DMS53 (cell line): ENCODE data around the gene PCMTD2.
A peak's percentile ranks its signal among the peaks of the same experiment; 100 is the strongest.
"Not testable (repeated sequence)": the region's sequence is repeated elsewhere in the genome, so short reads cannot be mapped to it uniquely, and the experiment has no call there.

Source experiments
- DNase-seq: peaks from one replicate; lab custom pipeline; 2025; lab: John Stamatoyannopoulos, UW

Gene PCMTD2

DNA sequence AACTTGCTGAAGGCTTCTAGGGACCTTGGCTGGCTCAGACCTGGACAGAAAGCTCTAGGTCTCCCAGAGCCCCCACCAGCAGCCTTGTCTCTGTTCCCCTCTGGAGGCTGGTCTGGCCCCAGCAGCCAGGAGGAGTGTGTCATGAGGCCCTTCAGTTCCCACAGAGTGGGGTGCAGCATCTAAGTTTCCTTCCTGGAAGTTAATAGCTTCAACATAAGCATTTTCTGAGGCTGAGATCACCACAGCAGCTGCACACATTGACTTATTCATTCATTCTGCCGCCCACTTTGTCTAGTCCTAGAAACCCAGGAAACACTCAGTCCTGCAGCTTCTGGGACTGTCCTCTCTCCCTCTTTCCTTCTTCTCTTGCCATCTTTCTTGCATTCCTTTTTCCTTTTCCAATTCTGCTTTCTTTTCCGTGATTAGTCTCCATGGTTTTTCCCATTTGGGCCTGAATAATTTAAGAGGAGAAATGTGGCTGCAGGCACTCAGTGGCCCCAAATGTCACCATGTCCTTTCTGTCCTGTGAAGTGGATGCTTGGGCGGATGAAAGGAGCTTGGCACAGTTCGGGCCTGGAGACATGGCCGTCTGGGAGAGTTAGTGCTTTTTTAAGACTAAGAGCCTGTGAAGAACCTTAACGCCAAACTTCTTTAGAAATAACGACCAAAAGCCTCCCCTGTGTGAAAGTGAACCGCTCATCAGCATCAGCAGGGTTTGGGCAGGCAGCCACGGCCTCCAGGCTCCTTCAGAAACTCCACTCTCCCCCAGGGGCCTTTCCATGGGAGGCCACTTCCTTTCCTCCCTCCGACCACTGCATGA, 31.0 kb upstream of the PCMTD2 start:
- DNase-seq, result no peak

DNA sequence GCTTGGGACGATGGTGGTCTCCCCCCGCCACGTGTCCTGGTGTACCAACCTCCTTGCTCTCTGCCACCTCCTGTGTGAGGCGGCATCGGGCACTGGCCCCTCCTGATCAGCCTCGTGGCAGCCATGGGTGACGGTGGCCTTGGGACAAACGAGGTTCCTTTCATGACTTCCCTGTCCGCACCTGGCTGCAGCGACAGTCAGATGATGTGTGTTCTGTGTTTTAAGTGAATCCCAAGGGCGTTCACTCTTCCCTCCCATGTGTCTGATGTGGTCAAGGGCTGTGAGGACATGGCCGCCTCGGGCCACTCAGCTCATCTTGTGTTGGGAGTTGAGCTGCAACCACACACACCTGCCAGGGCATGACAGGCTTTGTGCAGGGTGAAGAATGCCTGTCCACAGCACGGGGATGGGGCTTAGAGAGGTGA, 30.4 kb upstream of the PCMTD2 start:
- DNase-seq, result no peak

DNA sequence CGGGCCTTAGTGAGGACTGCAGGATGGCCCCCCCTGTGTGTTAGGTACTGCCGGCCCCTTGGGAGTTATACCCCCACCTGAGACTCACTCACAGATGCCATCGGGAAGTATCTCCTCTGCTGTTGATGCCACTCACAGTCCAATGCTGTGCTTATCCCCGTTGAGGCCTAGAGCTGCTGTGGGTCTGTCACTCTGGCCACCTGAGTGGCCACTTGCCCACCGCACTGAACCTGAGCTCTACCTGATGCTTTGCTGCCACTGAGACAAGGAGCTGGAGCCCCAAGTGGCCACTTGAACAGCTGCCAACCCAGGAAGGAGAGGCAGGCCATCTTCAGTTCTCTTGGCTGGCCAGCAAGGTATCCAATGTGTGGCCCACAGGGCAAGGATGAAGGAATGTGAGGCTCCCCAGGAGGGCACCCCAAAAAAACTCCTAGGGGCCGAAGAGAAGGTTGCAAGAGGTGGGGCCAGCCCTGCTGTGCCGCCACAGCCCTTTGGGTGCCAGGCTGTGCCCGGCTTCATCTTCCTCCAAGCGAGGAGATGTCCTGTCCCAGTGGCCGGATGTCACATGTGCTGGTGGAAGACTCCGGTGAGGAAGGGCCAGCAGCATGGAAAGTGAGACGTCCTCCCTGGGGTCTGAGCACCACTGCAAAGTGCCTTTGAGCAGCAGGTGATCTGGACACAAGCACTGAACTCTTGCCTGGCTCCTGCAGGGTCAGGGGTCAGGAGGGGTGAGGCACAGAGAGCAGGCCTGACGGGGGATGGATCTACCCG, 29.5 kb upstream of the PCMTD2 start:
- no peak for DNase-seq

DNA sequence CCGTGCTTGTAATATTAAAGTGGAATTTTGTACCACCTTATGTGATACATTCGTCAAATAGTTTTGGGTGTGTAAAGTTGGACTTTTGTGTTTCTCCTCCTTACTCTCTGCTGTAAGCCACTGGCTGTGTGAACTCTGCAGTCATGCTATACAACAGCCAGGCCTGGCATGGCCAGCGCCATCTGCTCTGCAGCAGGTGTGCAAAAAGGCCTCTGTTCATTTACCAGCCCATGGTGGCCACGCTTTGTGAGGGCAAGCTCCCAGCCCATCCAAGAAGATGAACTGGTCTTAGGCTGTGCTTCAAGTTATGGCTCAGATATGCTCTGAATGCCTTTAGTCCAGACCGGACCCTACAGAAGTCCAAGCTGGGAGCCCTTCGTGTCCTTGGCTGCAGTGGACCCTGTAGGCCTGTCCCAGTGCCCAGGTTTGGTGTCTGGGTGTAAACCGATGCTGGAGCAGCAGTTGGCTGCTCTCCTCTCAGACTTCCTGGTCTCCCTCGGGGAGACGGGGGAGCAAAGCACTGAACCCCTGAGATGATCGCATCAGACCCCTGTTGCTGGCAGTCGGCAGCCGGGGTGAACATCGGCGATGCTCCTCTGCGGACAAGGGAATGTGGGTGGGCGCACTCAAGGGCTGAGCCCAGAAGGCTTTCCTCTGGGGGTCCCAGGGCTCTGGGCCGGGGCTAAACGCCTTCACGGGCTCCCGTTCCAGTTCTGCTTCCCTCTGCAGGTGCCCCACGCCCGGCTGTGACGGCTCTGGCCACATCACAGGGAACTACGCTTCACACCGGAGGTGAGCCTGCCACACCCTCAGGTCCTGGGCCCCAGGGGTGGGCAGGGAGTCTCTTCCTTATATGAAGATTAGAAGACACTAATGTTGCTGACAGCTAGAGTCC, 28.6 kb upstream of the PCMTD2 start:
- no peak for DNase-seq

DNA sequence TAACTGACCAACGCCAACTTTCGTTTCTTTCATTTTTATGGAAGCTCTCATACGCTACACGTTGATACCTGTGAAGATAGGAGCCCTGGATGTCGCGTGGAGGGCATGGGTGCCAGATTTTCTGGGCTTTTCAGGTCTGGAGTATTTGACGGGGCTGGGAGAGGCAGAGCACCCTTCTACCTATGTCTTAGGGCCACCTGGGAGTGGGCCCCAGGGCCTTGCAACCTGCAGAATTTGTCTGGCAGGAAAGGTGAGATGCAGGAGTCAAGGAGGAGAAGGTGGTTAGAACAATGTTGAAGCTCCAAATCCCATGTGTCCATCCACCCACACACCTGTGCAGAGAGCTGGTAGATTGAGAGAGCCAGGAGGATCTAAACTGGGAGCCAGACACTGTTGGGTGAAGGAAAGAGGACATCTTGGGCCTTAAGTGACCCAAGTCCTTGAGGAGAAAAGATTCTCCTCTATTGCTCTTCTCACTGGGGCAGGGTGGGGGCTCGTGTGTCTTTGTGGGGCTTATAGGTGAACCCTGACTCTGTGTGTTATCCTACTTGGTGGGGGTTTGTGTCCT, 27.4 kb upstream of the PCMTD2 start:
- DNase-seq, result no peak

DNA sequence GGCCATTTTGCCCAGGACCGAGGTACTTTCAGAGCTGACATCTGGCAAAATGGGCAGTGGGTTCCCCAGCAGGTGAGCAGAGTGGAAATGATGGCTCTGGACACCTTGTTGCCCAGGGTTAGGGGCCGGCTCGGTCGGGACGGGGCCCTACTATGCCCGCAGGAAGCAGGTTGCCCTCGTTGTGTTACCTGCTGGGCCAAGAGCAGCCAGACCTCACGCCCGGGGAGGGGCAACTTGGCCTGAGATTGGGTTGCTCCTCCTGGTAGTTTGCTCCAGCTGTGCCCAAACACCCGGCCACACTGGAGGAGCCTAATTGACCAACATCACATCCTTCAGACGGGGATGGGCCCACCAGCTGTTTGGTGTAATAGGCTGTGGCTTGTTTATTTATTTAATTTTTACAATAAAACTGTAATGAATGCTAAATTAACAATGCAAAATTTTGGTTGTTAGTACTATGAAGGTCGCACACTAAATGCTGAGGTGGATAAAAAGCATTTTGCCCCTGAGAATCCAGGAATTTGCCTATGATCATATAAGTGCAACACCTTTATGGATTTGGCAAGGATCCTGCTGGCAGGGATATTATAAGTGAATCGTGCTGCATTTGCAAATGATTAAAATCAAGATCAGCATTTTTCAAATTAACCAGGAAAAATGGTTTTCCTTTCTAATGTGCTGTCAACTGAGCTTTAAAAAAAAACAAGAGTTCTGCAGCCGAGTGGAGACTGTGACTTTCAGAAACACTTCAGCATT, 26.6 kb upstream of the PCMTD2 start:
- no peak for DNase-seq

DNA sequence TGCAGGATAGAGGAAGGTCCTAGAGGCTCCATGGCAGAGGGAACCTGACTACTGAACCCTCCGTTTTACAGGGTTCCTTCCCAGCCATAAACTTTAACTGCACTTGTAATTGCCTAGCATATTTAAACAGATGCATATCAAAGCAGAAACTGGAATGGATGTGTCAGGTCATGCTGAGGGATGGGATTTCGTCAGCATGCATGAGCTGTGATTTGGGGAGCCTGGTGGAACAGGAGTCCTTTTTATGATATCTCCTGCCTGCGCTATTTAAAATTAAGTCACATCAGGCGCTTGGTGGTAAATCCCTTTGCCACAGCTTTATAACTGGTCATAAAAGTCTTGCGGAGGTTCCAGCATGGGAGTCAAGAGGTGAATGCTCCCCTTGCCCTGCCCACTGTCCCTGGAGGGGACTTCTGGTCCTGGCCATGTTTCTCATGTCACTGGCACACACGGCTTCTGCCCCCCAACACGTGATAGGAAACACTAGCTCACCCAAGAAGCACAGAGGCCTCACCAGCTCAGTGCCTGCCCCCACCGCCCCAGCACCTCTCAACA, 26.0 kb upstream of the PCMTD2 start:
- DNase-seq, result no peak

DNA sequence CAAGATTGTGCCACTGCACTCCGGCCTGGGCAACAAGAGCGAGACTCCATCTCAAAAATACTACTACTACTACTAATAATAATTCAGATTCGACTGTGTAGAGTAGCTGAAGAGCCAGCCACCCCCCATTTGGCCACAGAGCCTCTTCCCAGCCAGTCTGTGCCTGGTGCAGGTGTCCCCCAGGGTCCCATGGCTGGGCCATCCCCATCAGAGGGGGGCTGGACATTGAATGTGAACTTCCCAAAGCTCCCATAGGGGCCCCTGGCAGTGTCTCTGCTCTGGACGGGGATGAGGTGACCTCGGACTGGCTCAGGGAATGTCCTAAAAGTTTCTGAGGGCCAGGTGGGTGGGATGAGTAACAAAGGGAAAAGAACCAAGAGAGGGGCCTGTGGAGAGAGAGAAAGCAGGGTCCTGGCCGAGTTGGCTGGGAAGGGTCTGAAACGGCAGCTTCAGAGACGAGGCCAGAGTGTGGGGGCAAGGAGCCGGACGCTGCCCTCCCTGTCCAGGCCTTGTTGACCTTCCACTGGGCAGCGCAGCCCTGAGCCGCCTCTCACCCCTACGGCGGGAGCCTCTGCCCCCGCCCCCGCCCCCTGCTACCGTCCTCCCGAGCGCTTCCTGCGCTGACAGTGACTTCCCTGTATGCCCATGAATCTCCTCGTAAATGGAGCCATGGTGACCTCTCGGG, 24.9 kb upstream of the PCMTD2 start:
- no peak for DNase-seq

DNA sequence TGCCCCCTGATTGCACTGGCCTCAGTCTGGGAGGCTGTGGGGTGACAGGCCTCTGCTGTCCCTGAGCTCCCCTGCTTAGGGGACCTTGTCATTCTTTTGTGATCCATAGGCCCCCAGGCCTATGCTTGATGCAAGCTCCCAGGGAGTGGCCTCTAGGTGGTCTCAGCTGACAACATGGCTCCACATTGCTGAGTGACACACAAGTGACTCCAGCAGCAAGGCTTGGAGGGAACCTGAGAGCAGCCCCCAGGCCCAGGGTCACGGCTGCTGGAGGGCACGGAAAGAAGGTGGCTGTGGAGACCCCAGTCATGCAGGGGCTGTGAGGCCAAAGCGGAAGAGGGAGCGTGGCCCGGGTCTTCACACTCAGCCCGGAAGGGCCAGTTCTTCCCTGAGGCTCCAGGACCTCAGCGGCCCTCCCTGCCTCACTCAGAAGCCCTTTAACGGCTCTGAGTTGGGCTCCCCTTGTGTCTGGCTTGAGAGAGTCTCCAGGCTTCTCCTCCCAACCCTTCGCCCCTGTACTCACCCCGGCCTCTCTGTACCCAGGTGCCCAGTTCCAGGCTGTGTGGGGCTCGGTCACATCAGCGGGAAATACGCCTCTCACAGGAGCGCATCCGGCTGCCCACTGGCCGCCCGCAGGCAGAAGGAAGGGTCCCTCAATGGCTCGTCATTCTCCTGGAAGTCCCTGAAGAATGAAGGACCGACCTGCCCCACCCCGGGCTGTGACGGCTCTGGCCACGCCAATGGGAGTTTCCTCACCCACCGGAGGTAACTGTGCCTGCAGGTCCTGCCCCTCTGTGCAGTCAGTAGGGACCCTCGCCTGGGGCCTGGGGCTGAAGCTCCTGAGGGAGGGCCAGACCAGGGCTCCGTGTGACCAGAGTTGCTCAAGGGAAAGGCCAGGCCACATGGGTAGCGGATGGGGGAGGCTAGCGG, 23.7 kb upstream of the PCMTD2 start:
- no peak for DNase-seq

DNA sequence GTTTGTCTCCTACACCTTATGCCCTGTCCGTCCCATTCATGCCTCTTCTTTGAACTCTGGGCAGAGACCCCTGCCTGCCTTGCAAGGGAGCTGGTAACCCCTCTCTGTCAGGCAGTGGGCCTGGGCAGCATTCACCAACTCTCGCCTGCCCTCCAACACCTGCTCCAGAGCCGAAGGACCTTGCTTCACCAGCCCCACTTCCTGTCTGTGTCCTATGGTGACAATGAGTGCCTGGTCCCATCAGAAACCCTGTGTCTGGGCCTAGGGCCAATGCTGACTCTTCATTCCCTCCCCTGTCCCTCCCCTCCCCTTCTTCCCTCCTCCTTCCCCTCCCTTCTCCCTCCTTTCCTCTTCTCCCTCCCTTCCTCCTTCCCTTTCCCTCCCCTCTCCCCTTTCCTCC, 22.8 kb upstream of the PCMTD2 start:
- DNase-seq, result peak; percentile 82

DNA sequence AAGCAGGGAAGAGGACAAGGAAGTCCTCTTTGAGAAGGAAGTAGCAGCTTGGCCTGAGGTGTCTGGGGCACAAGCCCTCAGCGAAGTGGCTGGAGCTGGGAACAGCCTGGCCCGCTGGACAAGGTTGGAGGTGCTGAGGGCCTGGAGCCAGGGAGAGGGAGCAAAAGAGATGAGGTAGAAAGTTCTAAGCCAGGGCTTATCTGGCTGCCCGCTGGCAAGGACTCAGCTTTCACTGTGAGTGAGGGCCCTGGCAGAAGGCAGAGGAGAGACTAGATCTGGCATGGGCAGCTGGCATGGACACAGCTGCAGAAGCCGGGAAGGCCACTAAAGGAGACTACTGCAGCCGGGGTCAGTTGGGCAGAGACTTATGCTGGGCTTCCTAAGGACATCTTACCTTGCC, 21.8 kb upstream of the PCMTD2 start:
- no peak for DNase-seq

DNA sequence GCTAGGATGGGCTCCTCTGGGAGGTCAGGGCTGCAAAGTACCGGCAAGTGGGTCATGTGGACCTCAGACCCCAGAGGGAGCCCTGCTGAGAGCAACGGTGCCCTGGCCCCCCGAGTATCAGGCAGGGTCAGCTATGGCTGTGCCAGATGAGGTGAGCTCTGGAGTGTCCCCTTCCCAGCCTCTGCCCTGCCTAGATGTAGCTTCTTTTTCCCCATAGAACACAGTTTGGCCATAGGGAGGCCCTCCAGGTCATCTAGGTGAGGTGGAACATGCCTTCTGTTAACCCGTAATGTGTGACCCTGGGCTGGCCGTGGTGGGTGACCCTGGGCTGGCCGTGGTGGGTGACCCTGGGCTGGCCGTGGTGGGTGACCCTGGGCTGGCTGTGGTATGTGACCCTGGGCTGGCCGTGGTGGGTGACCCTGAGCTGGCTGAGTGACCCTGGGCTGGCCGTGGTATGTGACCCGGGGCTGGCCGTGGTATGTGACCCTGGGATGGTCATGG, 21.2 kb upstream of the PCMTD2 start:
- no peak for DNase-seq

DNA sequence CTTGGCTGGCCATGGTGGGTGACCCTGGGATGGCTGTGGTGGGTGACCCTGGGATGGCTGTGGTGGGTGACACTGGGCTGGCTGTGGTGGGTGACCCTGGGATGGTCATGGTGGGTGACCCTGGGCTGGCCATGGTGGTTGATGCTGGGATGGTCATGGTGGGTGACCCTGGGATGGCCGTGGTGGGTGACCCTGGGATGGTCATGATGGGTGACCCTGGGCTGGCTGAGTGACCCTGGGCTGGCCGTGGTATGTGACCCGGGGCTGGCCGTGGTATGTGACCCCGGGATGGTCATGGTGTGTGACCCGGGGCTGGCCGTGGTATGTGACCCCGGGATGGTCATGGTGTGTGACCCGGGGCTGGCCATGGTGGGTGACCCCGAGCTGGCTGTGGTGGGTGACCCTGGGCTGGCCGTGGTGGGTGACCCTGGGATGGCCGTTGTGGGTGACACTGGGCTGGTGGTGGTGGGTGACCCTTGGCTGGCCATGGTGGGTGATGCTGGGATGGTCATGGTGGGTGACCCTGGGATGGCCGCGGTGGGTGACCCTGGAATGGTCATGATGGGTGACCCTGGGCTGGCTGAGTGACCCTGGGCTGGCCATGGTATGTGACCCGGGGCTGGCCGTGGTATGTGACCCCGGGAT, 20.5 kb upstream of the PCMTD2 start:
- DNase-seq, result not testable (repeated sequence)

DNA sequence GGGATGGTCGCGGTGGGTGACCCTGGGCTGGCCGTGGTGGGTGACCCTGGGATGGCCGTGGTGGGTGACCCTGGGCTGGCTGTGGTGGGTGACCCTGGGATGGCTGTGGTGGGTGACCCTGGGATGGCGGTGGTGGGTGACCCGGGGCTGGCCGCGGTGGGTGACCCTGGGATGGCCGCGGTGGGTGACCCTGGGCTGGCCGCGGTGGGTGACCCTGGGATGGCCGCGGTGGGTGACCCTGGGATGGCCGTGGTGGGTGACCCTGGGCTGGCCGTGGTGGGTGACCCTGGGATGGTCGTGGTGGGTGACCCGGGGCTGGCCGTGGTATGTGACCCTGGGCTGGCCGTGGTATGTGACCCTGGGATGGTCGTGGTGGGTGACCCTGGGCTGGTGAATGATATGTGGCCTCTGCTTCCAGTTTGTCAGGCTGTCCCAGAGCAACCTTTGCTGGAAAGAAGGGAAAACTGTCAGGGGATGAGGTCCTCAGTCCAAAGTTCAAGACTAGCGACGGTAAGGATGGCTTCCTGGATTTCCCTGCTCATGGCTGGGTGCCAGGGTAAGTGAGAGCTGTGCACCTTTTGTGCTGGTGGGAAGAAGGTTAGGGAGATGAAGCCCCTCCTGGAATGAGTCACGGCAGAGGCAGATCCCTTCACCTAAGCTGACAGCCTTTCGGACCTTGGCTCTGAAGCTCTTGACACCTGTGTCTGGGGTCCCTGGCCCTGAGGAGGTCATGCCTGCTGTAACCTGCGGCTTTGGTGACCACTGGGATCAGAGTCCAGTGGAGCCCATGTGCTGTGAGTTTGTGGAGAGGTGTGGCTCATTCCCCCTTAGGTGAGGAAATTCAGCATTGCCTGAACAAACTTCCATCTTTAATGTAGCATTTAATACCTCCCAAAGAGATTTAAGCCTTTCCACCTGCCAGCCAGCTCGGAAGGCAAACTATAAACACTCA, 19.1 kb upstream of the PCMTD2 start:
- no peak for DNase-seq

DNA sequence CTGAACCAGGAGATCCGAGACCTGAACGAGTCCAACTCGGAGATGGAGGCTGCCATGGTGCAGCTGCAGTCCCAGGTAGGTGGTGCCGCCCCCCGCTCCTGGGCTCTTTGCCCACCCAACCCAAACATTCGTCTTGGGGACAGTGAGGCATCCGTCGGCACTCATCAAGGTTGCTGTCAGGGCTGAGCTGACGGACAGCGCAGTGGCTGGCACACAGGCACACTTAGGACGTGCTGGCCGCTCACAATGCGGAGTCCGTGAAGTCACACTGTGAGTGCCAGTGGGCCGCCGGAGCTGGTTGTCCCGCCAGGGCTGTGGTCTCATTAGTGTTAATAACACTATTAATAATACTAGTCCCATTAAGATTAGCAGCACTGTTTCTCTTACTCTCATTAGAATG, 18.2 kb upstream of the PCMTD2 start:
- no peak for DNase-seq

DNA sequence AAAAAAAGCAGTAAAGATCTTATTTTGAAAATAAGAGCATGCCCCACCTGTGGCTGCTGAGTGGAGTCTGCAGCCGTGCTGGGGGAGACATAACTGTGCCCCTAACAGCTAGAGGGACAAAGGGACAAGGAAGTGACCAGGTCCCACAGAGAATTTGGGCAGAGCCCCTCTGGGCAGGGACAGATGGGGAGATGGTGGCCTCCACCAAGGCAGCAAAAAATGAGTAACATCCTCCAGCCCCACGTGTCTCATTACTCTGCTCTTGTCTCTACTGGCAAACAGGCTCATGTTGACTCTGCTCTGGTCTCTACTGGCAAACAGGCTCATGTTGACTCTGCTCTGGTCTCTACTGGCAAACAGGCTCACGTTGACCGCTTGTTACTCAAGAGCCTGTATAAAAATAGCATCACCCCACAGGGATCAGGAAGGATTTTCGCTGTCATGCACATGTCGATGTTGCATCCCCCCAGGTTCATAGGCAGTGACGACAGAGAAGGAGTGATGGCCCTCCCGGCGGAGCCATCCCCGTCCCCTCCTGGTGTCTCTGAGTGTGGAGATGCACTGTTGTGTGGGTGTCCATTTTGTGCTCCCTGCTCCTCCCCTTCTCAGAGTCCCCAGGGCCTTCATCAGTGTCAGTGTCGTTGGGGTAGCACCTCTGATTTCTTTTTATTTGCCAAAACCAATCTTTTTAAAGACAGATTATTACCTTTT, 17.3 kb upstream of the PCMTD2 start:
- DNase-seq, result peak; percentile 58
